Thoracic aorta (tissue), 2 donors: ENCODE measurements around the gene WWC1. TPM values are rescaled to one million over a fixed set of nuclear protein-coding genes. Genes with fewer than 3 reads are reported as not detected.

ENCODE experiments used
- ATAC-seq: fragments of 150-250 bp; one replicate; pipeline ENCODE4 v1.8.0; 2017; ENCODE audit warnings: low read depth; ENCODE audit not compliant: insufficient number of reproducible peaks, low FRiP score
- DNase-seq: peaks from one replicate; pipeline ENCODE4 v3.0.0-alpha.2; 2020; ENCODE audit warnings: low spot score
- H3K27ac ChIP-seq, 2 donors: fragments of 200-600 bp; sonication (generic); 1 replicate in 1 of 2; 2 replicates in 1 of 2; pipeline ENCODE4 v1.5.1; 2016; ENCODE audit warnings: mild to moderate bottlenecking in 2 of 2, moderate library complexity in 2 of 2
- H3K27me3 ChIP-seq: fragments of 200-600 bp; sonication (generic); replicated peaks from 2 replicates; pipeline ENCODE4 v1.6.0; 2016; ENCODE audit warnings: mild to moderate bottlenecking; ENCODE audit not compliant: insufficient read depth
- H3K36me3 ChIP-seq: fragments of 200-600 bp; sonication (generic); one replicate; pipeline ENCODE4 v1.5.1; 2016
- H3K4me1 ChIP-seq, 2 donors: fragments of 200-600 bp; sonication (generic); 1 replicate in 1 of 2; 2 replicates in 1 of 2; pipeline versions ENCODE4 v1.5.1 to v1.6.0; 2016; ENCODE audit warnings: low read depth in 2 of 2, mild to moderate bottlenecking in 1 of 2; ENCODE audit not compliant: control insufficient read depth in 1 of 2
- H3K4me3 ChIP-seq: fragments of 200-600 bp; sonication (generic); 2 replicates; pipeline ENCODE4 v1.5.1; 2016; ENCODE audit warnings: mild to moderate bottlenecking
- H3K9me3 ChIP-seq: fragments of 200-600 bp; sonication (generic); 2 replicates; pipeline ENCODE4 v1.5.1; 2016
- total RNA-seq, 2 donors: library from RNA; depleted of rRNA; stranded (reverse); fragments of >200 nt; gene quantifications; one replicate each; pipeline versions ENCODE4 v1.1.0 to v1.2.3, GENCODE V29; 2016
- TF ChIP-seq, protein P1 (sequence below): fragments of 200-600 bp; sonication (generic); IDR thresholded peaks from one replicate; pipeline ENCODE4 v1.5.1; 2019; ENCODE audit warnings: antibody characterized with exemption

WWC1 gene
- total RNA-seq, 2 donors from 2014 or later, result 3.6 TPM; not detected in 1

DNA sequence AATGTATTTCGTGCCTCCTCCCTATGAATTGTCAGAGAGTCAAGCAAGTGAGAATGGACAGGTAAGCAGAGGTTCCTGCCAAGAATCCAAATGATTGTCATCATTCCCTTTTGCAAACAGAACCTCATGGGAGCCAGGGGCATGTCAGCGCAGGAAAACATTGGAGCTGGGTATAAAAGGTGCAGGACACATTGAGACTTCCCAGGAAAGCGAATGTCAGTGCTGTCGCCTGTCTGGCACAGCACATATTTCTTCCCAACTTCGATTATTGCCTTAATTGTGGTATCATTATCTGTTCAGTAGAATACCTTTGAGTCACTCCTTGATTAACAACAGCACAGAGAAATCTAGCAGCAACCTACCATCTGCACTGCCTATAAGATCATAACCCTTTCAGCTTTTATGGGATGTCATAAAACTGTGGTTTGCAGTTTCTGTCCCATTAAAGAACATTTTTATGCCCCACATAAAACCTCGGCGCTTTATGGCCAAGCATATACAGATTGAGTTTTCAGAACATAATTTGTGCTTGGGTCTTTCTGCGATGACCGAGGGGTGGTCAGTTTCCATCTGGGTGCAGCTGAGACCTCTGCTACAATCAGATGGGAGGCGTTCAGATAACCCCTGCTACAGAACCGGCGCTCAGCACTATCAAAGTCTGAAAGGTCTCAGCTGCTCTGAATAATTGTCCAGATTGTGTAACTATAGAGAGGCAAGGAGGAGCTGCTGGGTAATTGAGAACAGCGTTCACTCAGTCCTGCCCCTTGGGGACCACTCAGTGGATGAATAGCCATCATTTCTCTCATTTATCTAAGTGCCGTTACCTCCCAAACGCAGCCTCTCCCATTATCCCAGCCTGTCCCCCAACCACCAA is 30.9 kb upstream of the WWC1 start:
- TF ChIP-seq, protein P1, sequence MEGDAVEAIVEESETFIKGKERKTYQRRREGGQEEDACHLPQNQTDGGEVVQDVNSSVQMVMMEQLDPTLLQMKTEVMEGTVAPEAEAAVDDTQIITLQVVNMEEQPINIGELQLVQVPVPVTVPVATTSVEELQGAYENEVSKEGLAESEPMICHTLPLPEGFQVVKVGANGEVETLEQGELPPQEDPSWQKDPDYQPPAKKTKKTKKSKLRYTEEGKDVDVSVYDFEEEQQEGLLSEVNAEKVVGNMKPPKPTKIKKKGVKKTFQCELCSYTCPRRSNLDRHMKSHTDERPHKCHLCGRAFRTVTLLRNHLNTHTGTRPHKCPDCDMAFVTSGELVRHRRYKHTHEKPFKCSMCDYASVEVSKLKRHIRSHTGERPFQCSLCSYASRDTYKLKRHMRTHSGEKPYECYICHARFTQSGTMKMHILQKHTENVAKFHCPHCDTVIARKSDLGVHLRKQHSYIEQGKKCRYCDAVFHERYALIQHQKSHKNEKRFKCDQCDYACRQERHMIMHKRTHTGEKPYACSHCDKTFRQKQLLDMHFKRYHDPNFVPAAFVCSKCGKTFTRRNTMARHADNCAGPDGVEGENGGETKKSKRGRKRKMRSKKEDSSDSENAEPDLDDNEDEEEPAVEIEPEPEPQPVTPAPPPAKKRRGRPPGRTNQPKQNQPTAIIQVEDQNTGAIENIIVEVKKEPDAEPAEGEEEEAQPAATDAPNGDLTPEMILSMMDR, result no peak
- no peaks in the 10 kb centered on the region for H3K9me3 ChIP-seq
- ATAC-seq (no peak), DNase-seq (no peak)
- no peak overlapping the region for H3K27ac ChIP-seq
- H3K36me3 ChIP-seq, result no peaks in the 10 kb centered on the region
- no peaks in the 10 kb centered on the region for H3K27me3 ChIP-seq
- no peak overlapping the region for H3K4me3 ChIP-seq
- H3K4me1 ChIP-seq, result no peaks in the 10 kb centered on the region

DNA sequence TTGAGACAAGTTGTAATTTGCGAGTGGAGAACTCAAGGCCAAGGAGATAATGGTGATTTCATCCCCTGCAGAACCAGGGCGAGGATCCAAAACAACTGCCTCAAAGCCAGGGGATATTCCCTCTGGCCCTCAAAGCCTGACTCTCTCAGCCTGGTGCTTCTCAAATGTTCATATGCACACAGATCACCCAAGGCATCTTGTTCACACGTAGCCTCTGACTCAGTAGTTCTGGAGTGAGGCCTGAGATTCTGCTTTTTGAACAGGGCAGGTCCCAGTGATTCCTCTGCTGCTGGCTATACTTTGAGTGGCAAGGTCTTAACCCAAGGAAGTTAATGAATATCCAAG is 30.2 kb upstream of the WWC1 start:
- no peak for ATAC-seq

DNA sequence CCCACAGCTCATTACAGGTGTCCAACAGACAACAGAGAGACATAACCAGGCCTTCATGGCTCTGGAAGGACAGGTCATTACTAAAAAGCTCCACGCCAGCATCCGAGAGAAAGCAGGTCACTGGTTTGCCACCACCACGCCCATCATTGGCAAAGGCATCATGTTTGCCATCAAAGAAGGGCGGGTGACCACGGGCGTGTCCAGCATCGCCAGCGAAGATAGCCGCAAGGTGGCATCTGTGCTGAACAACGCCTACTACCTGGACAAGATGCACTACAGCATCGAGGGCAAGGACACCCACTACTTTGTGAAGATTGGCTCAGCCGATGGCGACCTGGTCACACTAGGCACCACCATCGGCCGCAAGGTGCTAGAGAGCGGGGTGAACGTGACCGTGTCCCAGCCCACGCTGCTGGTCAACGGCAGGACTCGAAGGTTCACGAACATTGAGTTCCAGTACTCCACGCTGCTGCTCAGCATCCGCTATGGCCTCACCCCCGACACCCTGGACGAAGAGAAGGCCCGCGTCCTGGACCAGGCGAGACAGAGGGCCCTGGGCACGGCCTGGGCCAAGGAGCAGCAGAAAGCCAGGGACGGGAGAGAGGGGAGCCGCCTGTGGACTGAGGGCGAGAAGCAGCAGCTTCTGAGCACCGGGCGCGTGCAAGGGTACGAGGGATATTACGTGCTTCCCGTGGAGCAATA is 29.3 kb upstream of the WWC1 start:
- no peak for DNase-seq
- Histone ChIP-seq H3K9me3 (no peaks in the 10 kb centered on the region), H3K4me3 (no peak overlapping the region), H3K4me1 (no peaks in the 10 kb centered on the region), H3K36me3 (no peaks in the 10 kb centered on the region), H3K27me3 (no peaks in the 10 kb centered on the region), H3K27ac (no peak overlapping the region)
- TF ChIP-seq, protein P1, result no peak
- ATAC-seq, result no peak

More for the DNA sequence above, 30.2 kb upstream of the WWC1 start:
- TF ChIP-seq, protein P1, result no peak
- H3K9me3 ChIP-seq, result no peaks in the 10 kb centered on the region
- no peak for DNase-seq
- H3K27me3 ChIP-seq, result no peaks in the 10 kb centered on the region
- H3K4me3 ChIP-seq, result no peak overlapping the region
- no peaks in the 10 kb centered on the region for H3K4me1 ChIP-seq
- H3K36me3 ChIP-seq, result no peaks in the 10 kb centered on the region
- no peak overlapping the region for H3K27ac ChIP-seq

DNA sequence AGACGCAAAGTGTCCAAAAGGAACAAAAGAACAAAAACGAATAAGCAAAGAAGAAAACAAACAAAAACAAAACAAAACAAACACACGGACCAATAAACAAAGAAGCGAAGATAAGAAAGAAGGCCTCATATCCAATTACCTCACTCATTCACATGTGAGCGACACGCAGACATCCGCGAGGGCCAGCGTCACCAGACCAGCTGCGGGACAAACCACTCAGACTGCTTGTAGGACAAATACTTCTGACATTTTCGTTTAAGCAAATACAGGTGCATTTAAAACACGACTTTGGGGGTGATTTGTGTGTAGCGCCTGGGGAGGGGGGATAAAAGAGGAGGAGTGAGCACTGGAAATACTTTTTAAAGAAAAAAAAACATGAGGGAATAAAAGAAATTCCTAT is 28.3 kb upstream of the WWC1 start:
- ATAC-seq, result no peak
- Histone ChIP-seq H3K36me3 (no peaks in the 10 kb centered on the region), H3K27ac (no peak overlapping the region), H3K4me1 (no peaks in the 10 kb centered on the region), H3K4me3 (no peak overlapping the region), H3K9me3 (no peaks in the 10 kb centered on the region), H3K27me3 (no peaks in the 10 kb centered on the region)
- TF ChIP-seq, protein P1, result no peak
- DNase-seq, result no peak

DNA sequence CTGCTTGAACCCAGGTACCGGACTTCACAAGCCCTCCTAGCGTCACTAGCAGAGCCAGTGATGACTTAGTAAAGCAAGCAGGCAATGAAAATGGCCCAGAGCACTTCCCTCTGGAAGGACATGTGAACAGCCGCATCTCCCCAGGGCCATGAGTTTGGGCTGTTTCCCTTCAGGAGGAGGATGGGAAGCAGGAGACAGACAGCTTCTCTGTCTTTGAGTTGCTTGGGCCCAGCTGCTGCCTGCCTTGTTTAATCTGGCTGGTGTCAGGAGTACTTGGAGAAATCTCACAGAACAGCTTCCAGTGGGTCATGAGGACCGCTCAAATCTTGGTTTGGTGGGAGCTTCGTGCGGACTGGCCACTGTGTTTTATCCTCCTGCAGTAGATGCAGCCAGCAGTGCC is 25.4 kb upstream of the WWC1 start:
- Histone ChIP-seq H3K4me3 (no peak overlapping the region), H3K4me1 (peaks cover 4 to 14% of the 10 kb centered on the region in 2 donors), H3K27ac (no peak overlapping the region), H3K9me3 (no peaks in the 10 kb centered on the region), H3K27me3 (no peaks in the 10 kb centered on the region), H3K36me3 (no peaks in the 10 kb centered on the region)
- ATAC-seq, result no peak
- DNase-seq, result no peak
- TF ChIP-seq, protein P1, result no peak
